RKO (cell line): ENCODE results near the gene SDE2.
"Not testable (repeated sequence)": the region's sequence is repeated elsewhere in the genome, so short reads cannot be mapped to it uniquely, and the experiment has no call there.

Experiments
- DNase-seq: peaks from one replicate; pipeline ENCODE4 v3.0.0-alpha.2; 2016; ENCODE audit warnings: low spot score

The SDE2 gene

GRCh38 chr1:225942574-225942973, 56.6 kb downstream of the SDE2 start:
- no peak for DNase-seq

DNA sequence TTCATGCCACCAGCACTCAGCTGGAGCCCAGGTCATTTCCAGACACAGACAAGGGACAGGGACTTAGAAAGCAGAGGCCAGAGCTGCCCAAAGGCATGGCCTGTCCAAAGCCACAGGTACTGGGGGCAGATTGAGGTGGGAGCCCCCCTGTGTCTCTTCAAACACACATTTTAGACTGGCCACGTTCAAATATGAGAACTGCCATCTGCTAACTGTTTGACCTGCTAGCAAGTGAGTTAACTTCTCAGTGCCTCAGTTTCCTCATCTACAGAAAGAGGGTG, 57.3 kb downstream of the SDE2 start:
- no peak for DNase-seq

DNA sequence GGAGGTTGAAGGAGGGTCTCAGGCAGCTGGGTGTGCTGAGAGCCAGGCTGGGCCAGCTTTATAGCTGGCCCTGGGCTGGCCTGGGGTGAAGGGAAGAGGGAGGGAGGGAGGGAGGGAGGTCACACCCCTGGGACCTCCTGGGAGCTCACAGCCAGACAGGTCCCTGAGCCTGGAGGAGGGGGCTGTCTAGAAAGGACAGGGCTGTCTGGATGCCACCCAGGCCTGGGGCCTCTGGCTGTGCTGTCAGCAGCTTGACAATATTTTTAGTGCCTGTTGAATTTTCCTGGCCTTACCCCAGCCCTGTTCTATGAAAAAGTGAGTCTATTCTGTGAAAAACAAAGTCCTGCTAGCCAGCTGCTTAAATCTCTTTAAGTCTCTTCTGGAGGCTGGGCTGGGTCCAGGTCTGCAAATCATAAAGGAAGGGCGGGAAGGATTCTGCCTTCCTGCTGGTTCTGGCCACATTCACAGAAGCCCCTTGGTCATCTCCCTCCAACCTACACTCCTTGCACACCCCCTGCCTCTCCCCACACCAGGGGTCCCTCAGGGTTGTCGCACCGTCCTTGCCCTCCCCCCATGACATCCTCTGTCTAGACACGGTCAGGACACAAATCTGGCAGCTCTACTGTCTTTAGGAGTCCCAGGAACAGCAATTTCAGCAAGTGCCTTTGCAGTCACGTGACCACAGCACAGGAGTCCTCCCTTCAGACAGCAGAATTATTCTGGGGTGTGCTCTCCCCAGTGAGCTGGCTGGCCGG, 57.8 kb downstream of the SDE2 start, which contains the start of gene LEFTY2:
Gene LEFTY2, minus strand, starts transcription at position 34 of the 755 bp plus-strand sequence. CDS start 80 bp downstream, outside the sequence.
- no peak for DNase-seq

DNA sequence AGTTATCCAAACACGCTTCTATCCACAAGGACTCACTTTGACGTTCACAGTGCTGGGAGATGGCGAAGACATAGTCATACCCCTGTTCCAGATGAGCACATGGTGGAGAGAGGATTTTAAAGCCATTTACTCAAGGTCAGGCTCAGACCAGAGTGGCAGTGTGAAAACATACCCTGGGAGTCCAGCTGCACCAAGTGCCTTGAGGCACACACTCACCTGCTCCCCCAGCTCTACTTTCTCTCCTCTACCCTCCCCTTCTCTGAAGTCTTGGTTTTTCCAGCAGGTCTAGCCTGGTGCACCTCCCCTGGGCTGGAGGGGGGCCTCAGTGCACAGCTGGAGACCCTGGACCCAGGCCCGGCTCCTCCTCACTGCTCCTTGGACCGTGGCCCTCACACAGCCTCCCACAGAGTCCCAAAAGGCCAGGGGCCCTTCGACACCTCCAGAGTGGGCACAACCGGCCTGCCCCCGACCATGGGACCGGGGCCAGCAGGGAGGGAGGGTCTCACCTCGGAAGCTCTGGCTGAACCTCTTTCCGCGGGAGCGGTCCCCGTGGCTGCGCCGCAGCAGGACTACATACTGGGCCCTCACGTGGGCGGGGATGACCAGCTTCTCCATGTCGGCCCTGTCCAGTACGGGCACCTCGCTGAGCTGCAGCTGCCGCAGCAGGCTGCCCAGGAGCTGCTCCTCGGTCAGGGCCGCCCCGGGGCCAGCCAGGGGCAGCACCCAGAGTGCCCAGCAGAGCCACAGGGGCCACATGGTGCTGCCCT, 58.6 kb downstream of the SDE2 start:
- DNase-seq: no peak

DNA sequence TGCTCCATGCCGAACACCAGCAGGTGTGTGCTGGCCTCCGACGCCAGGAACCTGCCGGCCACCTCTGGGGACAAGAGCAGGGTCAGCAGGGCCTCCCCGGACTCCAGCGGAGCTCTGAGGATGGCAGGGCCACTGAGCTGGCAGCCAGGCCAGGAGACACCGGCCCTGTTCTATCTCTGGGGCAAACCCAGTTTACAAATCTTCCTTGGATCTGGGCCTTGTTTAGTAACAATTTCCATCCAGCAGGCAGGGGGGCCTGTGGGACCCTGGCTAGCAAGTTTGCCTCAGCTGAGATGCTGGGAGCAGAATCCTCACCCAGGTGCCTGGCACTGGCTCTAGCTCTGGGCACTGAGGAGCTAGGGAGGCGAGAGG, 59.2 kb downstream of the SDE2 start:
- not testable (repeated sequence) for DNase-seq

DNA sequence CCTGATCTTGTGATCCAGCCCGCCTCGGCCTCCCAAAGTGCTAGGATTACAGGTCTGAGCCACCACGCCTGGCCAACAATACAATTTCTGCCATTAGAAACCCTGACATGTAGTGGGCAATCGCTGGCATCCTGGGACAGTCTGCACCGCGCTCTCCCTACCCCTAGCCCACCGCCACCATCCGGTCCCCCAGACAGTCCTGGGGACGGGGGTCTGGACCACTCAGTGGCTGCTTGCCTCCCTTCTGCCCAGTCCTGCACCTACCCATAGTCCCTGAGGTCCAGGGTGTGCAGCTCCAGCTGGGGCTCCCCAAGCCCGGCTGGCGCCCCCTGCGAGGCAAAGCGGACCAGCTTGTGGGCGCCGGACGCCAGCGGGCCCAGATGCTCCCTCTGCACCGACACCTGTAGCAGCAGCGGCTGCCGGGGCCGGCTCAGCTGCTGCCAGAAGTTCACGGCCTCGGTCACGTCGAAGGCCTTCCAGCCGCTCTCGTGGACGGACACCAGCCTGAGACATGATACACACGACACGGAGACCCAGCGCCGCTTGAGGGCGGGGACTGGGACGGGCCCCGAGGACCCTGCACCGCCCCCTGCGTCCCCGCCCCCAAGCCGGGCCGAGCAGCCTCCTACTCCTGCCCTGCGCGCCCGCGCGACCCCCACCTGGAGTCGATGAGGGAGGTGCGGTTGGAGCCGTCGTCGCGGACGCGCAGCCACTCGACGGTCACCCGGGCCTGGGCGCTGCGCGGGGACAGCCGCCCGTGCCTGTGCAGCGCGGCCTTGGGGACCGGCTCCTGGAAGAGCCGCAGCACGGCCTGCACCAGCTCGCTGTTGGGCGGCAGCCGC, 59.8 kb downstream of the SDE2 start:
- DNase-seq: not testable (repeated sequence)

- DNase-seq: no peak
Observed at GRCh38 chr1:225937048-225937968, 61.8 kb downstream of the SDE2 start.

DNA sequence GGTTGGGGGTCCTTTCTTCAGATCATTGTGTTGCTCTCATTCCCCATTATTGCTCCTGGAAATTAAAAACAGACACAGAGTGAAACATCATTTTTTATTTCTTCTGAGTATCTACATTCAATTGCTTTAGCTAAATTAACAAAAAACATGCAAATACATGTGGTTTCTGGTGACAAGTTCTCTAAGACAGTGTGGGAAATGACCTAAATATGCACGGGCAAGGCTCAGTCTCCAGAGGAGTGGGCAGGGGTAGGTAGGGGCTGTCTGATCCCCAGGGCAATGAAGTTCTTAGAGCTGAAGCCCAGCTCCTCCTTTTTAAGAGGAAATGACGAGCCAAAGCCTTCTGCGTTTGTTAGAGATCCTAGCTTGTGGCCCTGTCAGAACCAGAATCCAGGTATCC, 62.6 kb downstream of the SDE2 start:
- no peak for DNase-seq

DNA sequence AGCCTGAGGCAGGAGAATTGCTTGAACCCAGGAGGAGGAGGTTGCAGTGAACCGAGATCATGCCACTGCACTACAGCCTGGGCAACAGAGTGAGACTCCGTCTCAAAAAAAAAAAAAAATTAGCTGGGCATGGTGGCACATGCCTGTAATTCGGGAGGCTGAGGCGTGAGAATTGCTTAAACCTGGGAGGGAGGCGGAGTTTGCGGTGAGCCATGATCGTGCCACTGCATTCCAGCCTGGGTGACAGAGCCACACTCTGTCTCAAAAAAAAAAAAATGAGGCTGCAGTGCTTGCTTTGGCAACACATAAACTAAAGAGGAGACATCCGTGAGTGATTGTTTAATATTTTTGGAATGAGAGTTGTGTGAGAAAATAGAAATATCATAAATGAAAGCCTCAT, 63.1 kb downstream of the SDE2 start:
- not testable (repeated sequence) for DNase-seq

DNA sequence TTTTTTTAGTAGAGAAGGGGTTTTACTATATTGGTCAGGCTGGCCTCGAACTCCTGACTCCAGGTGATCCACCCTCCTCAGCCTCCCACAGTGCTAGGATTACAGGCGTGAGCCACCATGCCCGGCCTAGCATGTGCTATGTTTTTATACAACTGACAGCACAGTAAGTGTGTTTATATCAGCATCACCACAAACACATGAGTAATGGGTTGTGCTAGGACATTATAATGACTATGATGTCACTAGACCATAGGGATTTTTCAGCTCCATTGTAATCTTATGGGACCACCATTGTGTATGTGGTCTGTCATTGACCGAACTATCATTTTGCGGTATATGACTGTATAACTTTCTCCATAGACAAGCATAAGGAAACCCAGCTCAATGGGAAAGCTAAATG, 64.4 kb downstream of the SDE2 start:
- no peak for DNase-seq

GRCh38 chr1:225933072-225933471, 66.1 kb downstream of the SDE2 start:
- DNase-seq: peak; percentile 77
